Glutamatergic neuron (in vitro differentiated cells): Measurements from ENCODE around the gene COL20A1. TPM values are rescaled to one million over a fixed set of nuclear protein-coding genes. Genes with fewer than 3 reads are reported as not detected.

Experiments used
- DNase-seq: peaks from one replicate; pipeline ENCODE4 v3.0.0; 2022
- H3K27ac Mint-ChIP-seq: one replicate; pipeline ENCODE4 v1.8.0; 2020; ENCODE audit warnings: mild to moderate bottlenecking, mixed read lengths, inconsistent platforms; ENCODE audit not compliant: unreplicated experiment
- H3K27me3 Mint-ChIP-seq: one replicate; pipeline ENCODE4 v1.8.0; 2020; ENCODE audit warnings: mild to moderate bottlenecking, moderate library complexity, mixed read lengths, inconsistent platforms; ENCODE audit not compliant: unreplicated experiment
- H3K36me3 Mint-ChIP-seq: one replicate; pipeline ENCODE4 v1.8.0; 2020; ENCODE audit warnings: mild to moderate bottlenecking, mixed read lengths, inconsistent platforms; ENCODE audit not compliant: unreplicated experiment
- H3K4me1 Mint-ChIP-seq: one replicate; pipeline ENCODE4 v1.8.0; 2020; ENCODE audit warnings: mild to moderate bottlenecking, low read depth, mixed read lengths, inconsistent platforms; ENCODE audit not compliant: unreplicated experiment
- H3K4me3 Mint-ChIP-seq: one replicate; pipeline ENCODE4 v1.8.0; 2020; ENCODE audit warnings: mild to moderate bottlenecking, mixed read lengths, inconsistent platforms; ENCODE audit not compliant: unreplicated experiment
- H3K9me3 Mint-ChIP-seq: one replicate; pipeline ENCODE4 v1.8.0; 2020; ENCODE audit warnings: mild to moderate bottlenecking, moderate library complexity, mixed read lengths, inconsistent platforms; ENCODE audit not compliant: unreplicated experiment
- CTCF ChIP-seq: fragments of 200-600 bp; sonication (generic); IDR thresholded peaks from one replicate; pipeline ENCODE4 v1.5.0; 2021; ENCODE audit not compliant: partially characterized antibody, unreplicated experiment
- total RNA-seq: library from RNA; stranded (reverse); fragmentation: NEBNext Ultra II Directional; extraction: Animal tissue kit (Norgen Biotek cat#: 25700); gene quantifications from one replicate; pipeline ENCODE4 v1.2.1, GENCODE V29; 2021; ENCODE audit not compliant: unreplicated experiment

COL20A1 gene
- total RNA-seq, 1 donor from 2014 or later, result 2.1 TPM

- Mint-ChIP-seq H3K27ac (no peak overlapping the region), H3K27me3 (peaks cover 3% of the 10 kb centered on the region), H3K4me3 (no peak overlapping the region), H3K4me1 (peaks cover 3% of the 10 kb centered on the region), H3K9me3 (peaks cover 1% of the 10 kb centered on the region), H3K36me3 (no peaks in the 10 kb centered on the region)
- TF ChIP-seq CTCF, result no peak
- DNase-seq, result no peak
These were observed 12.6 kb upstream of the COL20A1 start for GRCh38 chr20:63280371-63280770.

GRCh38 chr20:63280929-63281545, 11.9 kb upstream of the COL20A1 start:
- Mint-ChIP-seq H3K27me3 (peaks cover 5% of the 10 kb centered on the region), H3K4me3 (no peak overlapping the region), H3K4me1 (peaks cover 2% of the 10 kb centered on the region), H3K36me3 (no peaks in the 10 kb centered on the region), H3K27ac (no peak overlapping the region), H3K9me3 (peaks cover 1% of the 10 kb centered on the region)
- peak; percentile 31 for TF ChIP-seq CTCF
- peak; percentile 58 for DNase-seq

GRCh38 chr20:63281742-63282665, 11.0 kb upstream of the COL20A1 start:
- Mint-ChIP-seq H3K27ac (no peak overlapping the region), H3K27me3 (peaks cover 7% of the 10 kb centered on the region), H3K4me1 (peaks cover 2% of the 10 kb centered on the region), H3K36me3 (no peaks in the 10 kb centered on the region), H3K4me3 (no peak overlapping the region), H3K9me3 (peaks cover 1% of the 10 kb centered on the region)
- no peak for TF ChIP-seq CTCF
- no peak for DNase-seq

GRCh38 chr20:63282946-63283345, 10.0 kb upstream of the COL20A1 start:
- DNase-seq, result no peak
- H3K9me3 Mint-ChIP-seq, result peaks cover 1% of the 10 kb centered on the region
- H3K36me3 Mint-ChIP-seq, result no peaks in the 10 kb centered on the region
- peaks cover 8% of the 10 kb centered on the region for H3K27me3 Mint-ChIP-seq
- no peak for TF ChIP-seq CTCF
- H3K27ac Mint-ChIP-seq, result no peak overlapping the region
- H3K4me3 Mint-ChIP-seq, result no peak overlapping the region
- peaks cover 2% of the 10 kb centered on the region for H3K4me1 Mint-ChIP-seq
